CD4-positive, alpha-beta T cell treated with Interleukin-4 for 4 hours (primary cell): ENCODE results near the gene B2M.
"Not testable (repeated sequence)": the region's sequence is repeated elsewhere in the genome, so short reads cannot be mapped to it uniquely, and the experiment has no call there.

Source experiments
- DNase-seq: peaks from one replicate; pipeline ENCODE4 v3.0.0-alpha.2; 2020

B2M gene

GRCh38 chr15:44700676-44701075 lies 10.6 kb upstream of the B2M start:
- not testable (repeated sequence) for DNase-seq

DNA sequence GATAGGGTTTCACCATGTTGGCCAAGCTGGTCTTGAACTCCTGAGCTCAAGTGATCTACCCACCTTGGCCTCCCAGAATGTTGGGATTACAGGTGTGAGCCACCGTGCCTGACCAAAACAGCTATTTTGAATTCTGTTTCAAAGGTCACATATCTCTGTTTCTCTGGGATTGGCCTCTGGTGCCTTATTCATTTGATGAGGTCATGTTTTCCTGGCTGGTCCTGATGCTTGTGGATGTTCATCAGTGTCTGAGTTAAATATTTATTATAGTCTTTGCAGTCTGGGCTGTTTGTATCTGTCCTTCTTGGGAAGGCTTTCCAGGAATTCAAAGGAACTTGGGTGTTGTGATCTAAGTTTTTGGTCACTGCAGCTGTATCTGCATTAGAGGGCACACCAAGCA lies 5.3 kb upstream of the B2M start:
- DNase-seq: no peak

DNA sequence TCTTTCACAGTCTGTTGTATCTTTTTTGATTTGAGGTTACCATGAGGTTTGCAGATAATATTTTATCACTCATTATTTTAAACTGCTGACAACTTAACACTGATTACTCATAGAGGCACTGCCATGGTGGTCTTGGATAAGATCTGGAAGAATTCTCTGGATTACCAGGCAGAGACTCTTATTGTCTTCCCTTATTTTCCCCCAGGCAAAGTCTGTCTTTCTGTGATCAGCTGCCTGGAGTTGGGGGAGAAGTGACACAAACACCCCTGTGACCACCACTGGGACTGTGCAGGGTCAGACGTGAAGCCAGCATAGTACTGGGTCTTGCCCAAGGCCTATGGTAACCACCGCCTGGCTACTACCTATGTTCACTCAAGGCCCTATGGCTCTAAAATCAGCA lies 4.9 kb upstream of the B2M start:
- no peak for DNase-seq

GRCh38 chr15:44706946-44707636 lies 4.2 kb upstream of the B2M start:
- DNase-seq: no peak

GRCh38 chr15:44710236-44711095 lies 851 bp upstream of the B2M start:
- peak; percentile 61 for DNase-seq

DNA sequence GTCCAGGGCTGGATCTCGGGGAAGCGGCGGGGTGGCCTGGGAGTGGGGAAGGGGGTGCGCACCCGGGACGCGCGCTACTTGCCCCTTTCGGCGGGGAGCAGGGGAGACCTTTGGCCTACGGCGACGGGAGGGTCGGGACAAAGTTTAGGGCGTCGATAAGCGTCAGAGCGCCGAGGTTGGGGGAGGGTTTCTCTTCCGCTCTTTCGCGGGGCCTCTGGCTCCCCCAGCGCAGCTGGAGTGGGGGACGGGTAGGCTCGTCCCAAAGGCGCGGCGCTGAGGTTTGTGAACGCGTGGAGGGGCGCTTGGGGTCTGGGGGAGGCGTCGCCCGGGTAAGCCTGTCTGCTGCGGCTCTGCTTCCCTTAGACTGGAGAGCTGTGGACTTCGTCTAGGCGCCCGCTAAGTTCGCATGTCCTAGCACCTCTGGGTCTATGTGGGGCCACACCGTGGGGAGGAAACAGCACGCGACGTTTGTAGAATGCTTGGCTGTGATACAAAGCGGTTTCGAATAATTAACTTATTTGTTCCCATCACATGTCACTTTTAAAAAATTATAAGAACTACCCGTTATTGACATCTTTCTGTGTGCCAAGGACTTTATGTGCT lies 527 bp downstream of the B2M start:
- peak; percentile 59 for DNase-seq

GRCh38 chr15:44712346-44713005 lies 1.2 kb downstream of the B2M start:
- peak; percentile 80 for DNase-seq

- DNase-seq: no peak
These were observed 2.0 kb downstream of the B2M start for GRCh38 chr15:44713006-44713966.

DNA sequence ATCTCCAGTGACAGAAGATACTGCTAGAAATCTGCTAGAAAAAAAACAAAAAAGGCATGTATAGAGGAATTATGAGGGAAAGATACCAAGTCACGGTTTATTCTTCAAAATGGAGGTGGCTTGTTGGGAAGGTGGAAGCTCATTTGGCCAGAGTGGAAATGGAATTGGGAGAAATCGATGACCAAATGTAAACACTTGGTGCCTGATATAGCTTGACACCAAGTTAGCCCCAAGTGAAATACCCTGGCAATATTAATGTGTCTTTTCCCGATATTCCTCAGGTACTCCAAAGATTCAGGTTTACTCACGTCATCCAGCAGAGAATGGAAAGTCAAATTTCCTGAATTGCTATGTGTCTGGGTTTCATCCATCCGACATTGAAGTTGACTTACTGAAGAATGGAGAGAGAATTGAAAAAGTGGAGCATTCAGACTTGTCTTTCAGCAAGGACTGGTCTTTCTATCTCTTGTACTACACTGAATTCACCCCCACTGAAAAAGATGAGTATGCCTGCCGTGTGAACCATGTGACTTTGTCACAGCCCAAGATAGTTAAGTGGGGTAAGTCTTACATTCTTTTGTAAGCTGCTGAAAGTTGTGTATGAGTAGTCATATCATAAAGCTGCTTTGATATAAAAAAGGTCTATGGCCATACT lies 4.0 kb downstream of the B2M start:
- DNase-seq: no peak

DNA sequence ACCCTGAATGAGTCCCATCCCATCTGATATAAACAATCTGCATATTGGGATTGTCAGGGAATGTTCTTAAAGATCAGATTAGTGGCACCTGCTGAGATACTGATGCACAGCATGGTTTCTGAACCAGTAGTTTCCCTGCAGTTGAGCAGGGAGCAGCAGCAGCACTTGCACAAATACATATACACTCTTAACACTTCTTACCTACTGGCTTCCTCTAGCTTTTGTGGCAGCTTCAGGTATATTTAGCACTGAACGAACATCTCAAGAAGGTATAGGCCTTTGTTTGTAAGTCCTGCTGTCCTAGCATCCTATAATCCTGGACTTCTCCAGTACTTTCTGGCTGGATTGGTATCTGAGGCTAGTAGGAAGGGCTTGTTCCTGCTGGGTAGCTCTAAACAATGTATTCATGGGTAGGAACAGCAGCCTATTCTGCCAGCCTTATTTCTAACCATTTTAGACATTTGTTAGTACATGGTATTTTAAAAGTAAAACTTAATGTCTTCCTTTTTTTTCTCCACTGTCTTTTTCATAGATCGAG lies 4.5 kb downstream of the B2M start:
- DNase-seq: no peak

- no peak for DNase-seq
These were observed 5.8 kb downstream of the B2M start for GRCh38 chr15:44716983-44717602.

DNA sequence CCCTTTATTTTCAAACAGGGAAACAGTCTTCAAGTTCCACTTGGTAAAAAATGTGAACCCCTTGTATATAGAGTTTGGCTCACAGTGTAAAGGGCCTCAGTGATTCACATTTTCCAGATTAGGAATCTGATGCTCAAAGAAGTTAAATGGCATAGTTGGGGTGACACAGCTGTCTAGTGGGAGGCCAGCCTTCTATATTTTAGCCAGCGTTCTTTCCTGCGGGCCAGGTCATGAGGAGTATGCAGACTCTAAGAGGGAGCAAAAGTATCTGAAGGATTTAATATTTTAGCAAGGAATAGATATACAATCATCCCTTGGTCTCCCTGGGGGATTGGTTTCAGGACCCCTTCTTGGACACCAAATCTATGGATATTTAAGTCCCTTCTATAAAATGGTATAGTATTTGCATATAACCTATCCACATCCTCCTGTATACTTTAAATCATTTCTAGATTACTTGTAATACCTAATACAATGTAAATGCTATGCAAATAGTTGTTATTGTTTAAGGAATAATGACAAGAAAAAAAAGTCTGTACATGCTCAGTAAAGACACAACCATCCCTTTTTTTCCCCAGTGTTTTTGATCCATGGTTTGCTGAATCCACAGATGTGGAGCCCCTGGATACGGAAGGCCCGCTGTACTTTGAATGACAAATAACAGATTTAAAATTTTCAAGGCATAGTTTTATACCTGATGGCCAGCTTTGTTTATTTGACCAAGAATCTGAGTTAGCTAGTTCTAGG lies 7.0 kb downstream of the B2M start:
- no peak for DNase-seq

GRCh38 chr15:44718927-44719292 lies 7.6 kb downstream of the B2M start:
- DNase-seq: no peak

DNA sequence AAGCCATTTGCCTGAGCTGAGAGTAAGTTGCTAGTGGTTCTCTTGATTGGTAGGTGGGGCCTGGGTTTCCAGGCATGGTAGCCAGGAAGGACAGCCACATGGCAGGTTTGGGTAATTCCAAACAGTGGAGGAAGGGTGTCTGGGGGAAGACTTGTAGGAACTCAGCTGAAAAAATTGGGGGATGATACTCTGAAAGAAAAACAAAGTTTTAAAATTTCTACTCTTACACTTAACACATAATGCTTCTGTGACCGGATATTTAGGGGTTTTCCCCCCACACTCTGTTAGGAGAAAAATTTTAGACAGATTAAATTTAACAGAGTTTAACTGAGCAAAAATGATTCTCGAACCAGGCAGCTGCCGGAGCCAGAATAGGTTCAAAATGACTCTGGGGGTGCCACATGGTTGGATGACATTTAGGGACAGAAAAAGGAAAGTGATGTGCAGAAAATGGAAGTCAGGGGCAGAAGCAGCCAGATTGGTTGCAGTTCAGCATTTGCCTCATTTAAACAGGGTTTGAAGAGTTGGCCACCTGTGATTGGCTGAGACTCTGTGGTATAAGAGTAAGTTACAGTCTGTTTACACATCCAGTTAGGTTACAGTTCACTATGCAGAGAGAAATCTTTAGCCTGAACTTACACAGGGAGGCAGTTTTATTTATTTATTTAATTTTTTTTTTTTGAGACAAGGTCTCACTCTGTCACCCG lies 8.1 kb downstream of the B2M start:
- peak; percentile 77 for DNase-seq

GRCh38 chr15:44720000-44720435 lies 8.7 kb downstream of the B2M start:
- not testable (repeated sequence) for DNase-seq

DNA sequence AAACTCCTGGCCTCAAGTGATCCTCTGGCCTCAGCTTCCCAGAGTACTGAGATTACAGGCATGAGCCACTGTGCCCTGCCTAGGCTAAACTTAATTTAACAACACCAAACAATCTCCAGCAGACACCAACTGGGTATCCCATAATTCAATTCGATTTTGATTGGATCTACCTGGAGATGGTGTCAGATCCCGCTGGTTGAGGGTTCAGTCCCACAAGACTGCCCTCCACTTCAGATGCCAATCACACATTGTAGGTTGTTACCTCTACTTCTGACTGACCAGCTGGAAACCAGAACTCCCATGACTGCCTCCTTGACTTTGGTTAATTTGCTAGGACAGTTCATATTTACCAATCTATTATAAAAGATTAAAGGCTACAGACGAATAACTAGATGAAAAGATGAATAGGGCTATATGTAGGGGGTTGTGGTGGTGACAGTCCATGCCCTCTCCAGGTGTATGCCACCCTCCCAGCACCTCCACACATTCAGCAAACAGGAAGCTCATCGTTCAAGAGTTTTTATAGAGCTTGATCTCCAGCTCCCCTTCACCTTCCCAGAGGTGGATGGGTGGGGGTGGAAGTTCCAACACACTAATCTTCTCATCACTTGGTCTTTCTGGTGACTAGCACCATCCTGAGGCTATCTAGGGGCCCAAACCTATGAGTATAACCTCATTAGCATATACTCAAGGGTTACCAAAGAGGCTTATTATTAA lies 9.3 kb downstream of the B2M start:
- no peak for DNase-seq

DNA sequence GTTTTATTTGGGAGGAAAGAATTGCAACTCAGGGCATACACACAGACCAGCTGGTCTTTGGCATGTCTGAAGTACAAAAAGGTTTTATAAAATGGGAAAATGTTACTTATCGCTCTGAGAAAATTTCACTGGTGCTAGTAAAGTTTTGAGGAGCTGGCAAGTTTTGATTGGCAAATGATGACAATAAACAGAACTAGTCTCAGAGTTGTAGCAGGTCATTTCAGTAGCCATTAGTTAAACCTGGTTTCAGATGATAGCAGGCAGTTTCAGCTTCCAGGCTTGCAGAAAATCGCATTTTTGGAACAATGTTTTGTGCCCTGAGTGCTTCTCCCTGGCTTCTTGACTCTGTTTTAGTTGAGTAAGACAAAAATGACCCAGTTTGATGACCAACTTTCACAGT lies 10.7 kb downstream of the B2M start:
- no peak for DNase-seq

DNA sequence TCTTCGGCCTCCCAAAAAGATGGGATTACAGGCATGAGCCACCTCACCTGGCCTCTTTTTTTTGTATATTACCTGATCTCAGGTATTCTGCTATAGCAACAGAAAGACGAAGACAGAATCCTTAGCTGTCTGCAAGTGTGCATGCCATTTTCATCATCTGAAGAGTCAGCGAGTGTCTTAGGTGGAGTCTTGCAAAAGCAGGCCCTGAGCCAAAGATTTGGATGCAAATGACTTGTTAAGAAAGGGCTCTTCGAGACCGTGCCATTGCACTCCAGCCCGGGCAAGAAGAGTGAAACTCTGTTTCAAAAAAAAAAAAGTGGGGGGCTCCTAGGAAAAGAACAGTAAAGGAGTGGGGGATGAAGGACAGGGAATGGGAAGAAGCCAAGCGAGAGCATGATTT lies 14.8 kb downstream of the B2M start:
- no peak for DNase-seq
